Neural cell (in vitro differentiated cells): Measurements from ENCODE around the gene PHF21A.

ENCODE experiments used
- EZH2 ChIP-seq: fragments of 200-600, 300-800 bp; shearing (Covaris generic), sonication (generic); IDR thresholded peaks from 2 replicates; pipeline ENCODE4 v1.6.1; 2014; ENCODE audit warnings: antibody characterized with exemption, low read length, borderline replicate concordance, mild to moderate bottlenecking; ENCODE audit not compliant: insufficient read depth, poor library complexity, severe bottlenecking
- POLR2AphosphoS5 ChIP-seq: IDR thresholded peaks from 2 replicates; pipeline ENCODE4 v1.6.1; 2012
- TF ChIP-seq, protein P1 (sequence below): fragments of 450-650 bp; IDR thresholded peaks from 2 replicates; pipeline ENCODE4 v1.5.1; 2014; ENCODE audit warnings: antibody characterized with exemption, mild to moderate bottlenecking, moderate library complexity; ENCODE audit not compliant: poor library complexity, severe bottlenecking
- TF ChIP-seq, protein P2 (sequence below): IDR thresholded peaks from 2 replicates; pipeline ENCODE4 v1.6.1; 2012; ENCODE audit warnings: borderline replicate concordance

DNA sequence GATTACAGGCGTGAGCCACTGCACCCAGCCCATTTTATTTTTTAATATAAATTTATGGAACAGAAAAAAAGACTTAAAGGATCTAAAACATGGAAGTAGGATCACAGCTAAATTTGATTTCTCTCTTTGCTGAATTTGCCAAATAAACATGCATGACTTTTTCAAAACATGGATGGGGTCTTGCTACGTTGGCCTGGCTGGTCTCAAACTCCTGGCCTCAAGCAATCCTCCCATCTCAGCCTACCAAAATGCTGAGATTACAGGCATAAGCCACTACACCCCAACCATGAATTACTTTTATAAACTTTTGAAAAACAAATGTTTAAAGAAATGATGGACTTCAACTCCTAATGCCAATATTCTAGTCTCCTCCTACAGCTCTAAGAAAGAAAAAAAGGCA, 61.2 kb downstream of the PHF21A start:
- no peak for TF ChIP-seq POLR2AphosphoS5
- TF ChIP-seq EZH2 = no peak
- TF ChIP-seq, protein P1, sequence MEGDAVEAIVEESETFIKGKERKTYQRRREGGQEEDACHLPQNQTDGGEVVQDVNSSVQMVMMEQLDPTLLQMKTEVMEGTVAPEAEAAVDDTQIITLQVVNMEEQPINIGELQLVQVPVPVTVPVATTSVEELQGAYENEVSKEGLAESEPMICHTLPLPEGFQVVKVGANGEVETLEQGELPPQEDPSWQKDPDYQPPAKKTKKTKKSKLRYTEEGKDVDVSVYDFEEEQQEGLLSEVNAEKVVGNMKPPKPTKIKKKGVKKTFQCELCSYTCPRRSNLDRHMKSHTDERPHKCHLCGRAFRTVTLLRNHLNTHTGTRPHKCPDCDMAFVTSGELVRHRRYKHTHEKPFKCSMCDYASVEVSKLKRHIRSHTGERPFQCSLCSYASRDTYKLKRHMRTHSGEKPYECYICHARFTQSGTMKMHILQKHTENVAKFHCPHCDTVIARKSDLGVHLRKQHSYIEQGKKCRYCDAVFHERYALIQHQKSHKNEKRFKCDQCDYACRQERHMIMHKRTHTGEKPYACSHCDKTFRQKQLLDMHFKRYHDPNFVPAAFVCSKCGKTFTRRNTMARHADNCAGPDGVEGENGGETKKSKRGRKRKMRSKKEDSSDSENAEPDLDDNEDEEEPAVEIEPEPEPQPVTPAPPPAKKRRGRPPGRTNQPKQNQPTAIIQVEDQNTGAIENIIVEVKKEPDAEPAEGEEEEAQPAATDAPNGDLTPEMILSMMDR = no peak
- TF ChIP-seq, protein P2, sequence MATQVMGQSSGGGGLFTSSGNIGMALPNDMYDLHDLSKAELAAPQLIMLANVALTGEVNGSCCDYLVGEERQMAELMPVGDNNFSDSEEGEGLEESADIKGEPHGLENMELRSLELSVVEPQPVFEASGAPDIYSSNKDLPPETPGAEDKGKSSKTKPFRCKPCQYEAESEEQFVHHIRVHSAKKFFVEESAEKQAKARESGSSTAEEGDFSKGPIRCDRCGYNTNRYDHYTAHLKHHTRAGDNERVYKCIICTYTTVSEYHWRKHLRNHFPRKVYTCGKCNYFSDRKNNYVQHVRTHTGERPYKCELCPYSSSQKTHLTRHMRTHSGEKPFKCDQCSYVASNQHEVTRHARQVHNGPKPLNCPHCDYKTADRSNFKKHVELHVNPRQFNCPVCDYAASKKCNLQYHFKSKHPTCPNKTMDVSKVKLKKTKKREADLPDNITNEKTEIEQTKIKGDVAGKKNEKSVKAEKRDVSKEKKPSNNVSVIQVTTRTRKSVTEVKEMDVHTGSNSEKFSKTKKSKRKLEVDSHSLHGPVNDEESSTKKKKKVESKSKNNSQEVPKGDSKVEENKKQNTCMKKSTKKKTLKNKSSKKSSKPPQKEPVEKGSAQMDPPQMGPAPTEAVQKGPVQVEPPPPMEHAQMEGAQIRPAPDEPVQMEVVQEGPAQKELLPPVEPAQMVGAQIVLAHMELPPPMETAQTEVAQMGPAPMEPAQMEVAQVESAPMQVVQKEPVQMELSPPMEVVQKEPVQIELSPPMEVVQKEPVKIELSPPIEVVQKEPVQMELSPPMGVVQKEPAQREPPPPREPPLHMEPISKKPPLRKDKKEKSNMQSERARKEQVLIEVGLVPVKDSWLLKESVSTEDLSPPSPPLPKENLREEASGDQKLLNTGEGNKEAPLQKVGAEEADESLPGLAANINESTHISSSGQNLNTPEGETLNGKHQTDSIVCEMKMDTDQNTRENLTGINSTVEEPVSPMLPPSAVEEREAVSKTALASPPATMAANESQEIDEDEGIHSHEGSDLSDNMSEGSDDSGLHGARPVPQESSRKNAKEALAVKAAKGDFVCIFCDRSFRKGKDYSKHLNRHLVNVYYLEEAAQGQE = no peak
